Transverse colon (tissue), 4 donors: Measurements from ENCODE around the gene RSU1. TPM values are rescaled to one million over a fixed set of nuclear protein-coding genes. Genes with fewer than 3 reads are reported as not detected.
A peak's percentile ranks its signal among the peaks of the same experiment; 100 is the strongest.

Experiments used
- DNase-seq: peaks from one replicate; pipeline ENCODE4 v3.0.0-alpha.2; 2019
- H3K27ac ChIP-seq, 4 donors: fragments of 200-600 bp; sonication (generic); 2 replicates each; pipeline ENCODE4 v1.5.1; 2016 to 2018; ENCODE audit warnings: inconsistent platforms in 4 of 4
- H3K27me3 ChIP-seq: fragments of 200-600 bp; sonication (generic); 2 replicates; pipeline ENCODE4 v1.5.1; 2017; ENCODE audit warnings: inconsistent platforms
- H3K36me3 ChIP-seq, 4 donors: fragments of 200-600 bp; sonication (generic); 2 replicates each; pipeline ENCODE4 v1.5.1; 2017 to 2019; ENCODE audit warnings: inconsistent platforms in 4 of 4
- H3K4me1 ChIP-seq, 4 donors: fragments of 200-600 bp; sonication (generic); 2 replicates each; pipeline ENCODE4 v1.5.1; 2017 to 2020; ENCODE audit warnings: inconsistent platforms in 4 of 4
- H3K4me3 ChIP-seq, 4 donors: fragments of 200-600 bp; sonication (generic); 1 replicate in 1 of 4; 2 replicates in 3 of 4; pipeline versions ENCODE4 v1.5.1 to v1.6.1; 2017 to 2019; ENCODE audit warnings: inconsistent platforms in 4 of 4
- H3K9me3 ChIP-seq, 2 donors: fragments of 200-600 bp; sonication (generic); 2 replicates each; pipeline ENCODE4 v1.5.1; 2017 to 2019; ENCODE audit warnings: inconsistent platforms in 2 of 2
- EP300 ChIP-seq: sonication (generic); formaldehyde crosslinking; IDR thresholded peaks from one replicate; pipeline ENCODE4 v1.6.1; 2017; ENCODE audit warnings: antibody characterized with exemption, low read depth
- POLR2A ChIP-seq: fragments of 450-650 bp; IDR thresholded peaks from one replicate; pipeline ENCODE4 v1.6.1; 2016; ENCODE audit warnings: antibody characterized with exemption, mild to moderate bottlenecking, moderate library complexity
- POLR2AphosphoS5 ChIP-seq, 3 donors: sonication (generic); formaldehyde crosslinking; IDR thresholded peaks; one replicate each; pipeline ENCODE4 v1.6.1; 2016; ENCODE audit warnings: antibody characterized with exemption in 3 of 3
- WGBS, 2 donors: methylation state at CpG; one replicate each; pipeline ENCODE4 v1.1.5; 2018; ENCODE audit warnings: low coverage in 1 of 2; 5-methylcytosine and 5-hydroxymethylcytosine counted together
- in situ Hi-C, 4 donors: fragments of 200-750 bp; cut with MboI; loops; one replicate each; pipeline versions ENCODE4 v1.15.0 to v1.15.1; 2017; ENCODE audit warnings: low sequenced_read_pairs in 3 of 4, low pct_ligation_motif_present in 1 of 4, low pct_unique_long_range_greater_than_20kb in 1 of 4
- intact Hi-C: fragments of 100-400 bp; cut with DNase I; formaldehyde crosslinking; loops from one replicate; pipeline ENCODE4 v1.15.1; 2023; ENCODE audit warnings: low total_unique reads
- total RNA-seq, 4 donors: library from RNA; depleted of rRNA; stranded (reverse); fragments of >200 nt; gene quantifications; one replicate each; pipeline ENCODE4 v1.1.0, GENCODE V29; 2016
- TF ChIP-seq, protein P1 (sequence below), 5 experiments: fragments of 200-600 bp in 3 of 5; fragments of 450-650 bp in 2 of 5; sonication (generic) in 3 of 5; IDR thresholded peaks; 1 replicate in 2 of 5; 2 replicates in 3 of 5; pipeline ENCODE4 v1.5.1; 2016 to 2017; ENCODE audit warnings: antibody characterized with exemption in 5 of 5, inconsistent platforms in 3 of 5, mild to moderate bottlenecking in 2 of 5, moderate library complexity in 1 of 5

The RSU1 gene
- total RNA-seq, 4 donors from 2014 or later: 25.9 to 132 (median 67.0) TPM

- no peak overlapping the region for H3K4me3 ChIP-seq
- no peak overlapping the region for H3K27ac ChIP-seq
- H3K9me3 ChIP-seq: no peaks in the 10 kb centered on the region
- no peak for DNase-seq
- H3K4me1 ChIP-seq: no peaks in the 10 kb centered on the region
- 58 to 71% methylated on average over 3 to 4 of the region's 4 CpGs for WGBS, 2 donors
- TF ChIP-seq, protein P1, sequence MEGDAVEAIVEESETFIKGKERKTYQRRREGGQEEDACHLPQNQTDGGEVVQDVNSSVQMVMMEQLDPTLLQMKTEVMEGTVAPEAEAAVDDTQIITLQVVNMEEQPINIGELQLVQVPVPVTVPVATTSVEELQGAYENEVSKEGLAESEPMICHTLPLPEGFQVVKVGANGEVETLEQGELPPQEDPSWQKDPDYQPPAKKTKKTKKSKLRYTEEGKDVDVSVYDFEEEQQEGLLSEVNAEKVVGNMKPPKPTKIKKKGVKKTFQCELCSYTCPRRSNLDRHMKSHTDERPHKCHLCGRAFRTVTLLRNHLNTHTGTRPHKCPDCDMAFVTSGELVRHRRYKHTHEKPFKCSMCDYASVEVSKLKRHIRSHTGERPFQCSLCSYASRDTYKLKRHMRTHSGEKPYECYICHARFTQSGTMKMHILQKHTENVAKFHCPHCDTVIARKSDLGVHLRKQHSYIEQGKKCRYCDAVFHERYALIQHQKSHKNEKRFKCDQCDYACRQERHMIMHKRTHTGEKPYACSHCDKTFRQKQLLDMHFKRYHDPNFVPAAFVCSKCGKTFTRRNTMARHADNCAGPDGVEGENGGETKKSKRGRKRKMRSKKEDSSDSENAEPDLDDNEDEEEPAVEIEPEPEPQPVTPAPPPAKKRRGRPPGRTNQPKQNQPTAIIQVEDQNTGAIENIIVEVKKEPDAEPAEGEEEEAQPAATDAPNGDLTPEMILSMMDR (IDR thresholded peaks at IDR 0.05): peak in 1 of 5 experiments; percentile 7
- no peak for TF ChIP-seq POLR2A
- no peaks in the 10 kb centered on the region for H3K36me3 ChIP-seq
- H3K27me3 ChIP-seq: no peaks in the 10 kb centered on the region
- intact Hi-C loops: no loop called here
- in situ Hi-C loops: no loop called here
Measured at GRCh38 chr10:16853201-16853600, 36.0 kb upstream of the RSU1 start.

- intact Hi-C loops (no loop called here), in situ Hi-C loops (no loop called here)
- Histone ChIP-seq H3K36me3 (no peaks in the 10 kb centered on the region), H3K4me1 (no peaks in the 10 kb centered on the region), H3K9me3 (no peaks in the 10 kb centered on the region), H3K27me3 (no peaks in the 10 kb centered on the region), H3K27ac (no peak overlapping the region), H3K4me3 (no peak overlapping the region)
- WGBS, 2 donors: 40 to 60% methylated on average over 2 of the region's 2 CpGs
- TF ChIP-seq POLR2A (no peak), POLR2AphosphoS5 (IDR thresholded peaks at IDR 0.05) (no peak), EP300 (no peak)
- TF ChIP-seq, protein P1 (IDR thresholded peaks at IDR 0.05): no peak
- DNase-seq: no peak
Measured at GRCh38 chr10:16852624-16853023, 35.4 kb upstream of the RSU1 start.

GRCh38 chr10:16848562-16849154 is 31.4 kb upstream of the RSU1 start:
- DNase-seq: no peak
- no peak for TF ChIP-seq EP300
- TF ChIP-seq, protein P1 (IDR thresholded peaks at IDR 0.05): no peak
- TF ChIP-seq POLR2AphosphoS5 (IDR thresholded peaks at IDR 0.05): no peak
- TF ChIP-seq POLR2A: no peak
- H3K27me3 ChIP-seq: no peaks in the 10 kb centered on the region
- in situ Hi-C loops: loop anchor here (5.0 to 25.0 kb wide), 4 partner anchors 404 to 589 kb away; no protein-coding TSS in a partner anchor
- no peaks in the 10 kb centered on the region for H3K9me3 ChIP-seq
- H3K4me3 ChIP-seq: no peak overlapping the region
- no peaks in the 10 kb centered on the region for H3K36me3 ChIP-seq
- no peak overlapping the region for H3K27ac ChIP-seq
- H3K4me1 ChIP-seq: no peaks in the 10 kb centered on the region
- intact Hi-C loops: loop anchor here (10.0 kb wide), 1 partner anchor 586 kb away; no protein-coding TSS in a partner anchor
- 68 to 80% methylated on average over 3 to 10 of the region's 10 CpGs for WGBS, 2 donors

DNA sequence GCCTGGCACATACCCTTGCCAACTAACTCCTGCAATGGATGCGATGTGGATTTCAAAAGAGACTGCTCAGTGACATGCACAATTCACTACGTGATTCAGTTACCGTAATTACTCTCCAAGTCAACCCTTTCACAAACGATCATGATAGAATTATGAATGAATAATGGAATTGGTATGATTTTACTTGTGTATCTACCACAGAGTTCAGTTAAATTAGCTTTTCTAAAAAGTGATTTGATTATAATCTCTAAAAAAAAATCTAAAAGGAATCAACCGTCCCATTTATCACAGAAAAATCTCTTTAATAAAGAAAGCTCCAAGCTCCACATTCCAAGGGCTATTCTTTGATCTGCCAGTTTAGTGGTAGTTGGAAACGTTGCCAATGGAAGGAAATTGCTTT is 30.4 kb upstream of the RSU1 start:
- TF ChIP-seq EP300 (no peak), POLR2AphosphoS5 (IDR thresholded peaks at IDR 0.05) (no peak), POLR2A (no peak)
- TF ChIP-seq, protein P1 (IDR thresholded peaks at IDR 0.05): no peak
- Histone ChIP-seq H3K9me3 (no peaks in the 10 kb centered on the region), H3K36me3 (no peaks in the 10 kb centered on the region), H3K27me3 (no peaks in the 10 kb centered on the region), H3K4me3 (no peak overlapping the region), H3K27ac (no peak overlapping the region), H3K4me1 (no peaks in the 10 kb centered on the region)
- intact Hi-C loops (loop anchor here (10.0 kb wide), 1 partner anchor 587 kb away; no protein-coding TSS in a partner anchor), in situ Hi-C loops (loop anchor here (5.0 to 25.0 kb wide), 4 partner anchors 405 to 590 kb away; no protein-coding TSS in a partner anchor)
- 81% methylated on average over 4 to 6 of the region's 6 CpGs for WGBS, 2 donors
- no peak for DNase-seq
